HepG2 (cell line): Measurements from ENCODE around the gene CRYBA1. TPM values are rescaled to one million over a fixed set of nuclear protein-coding genes. Genes with fewer than 3 reads are reported as not detected.

ENCODE experiments used
- ATAC-seq: fragments of 200-7000 bp; cut with Tn5 transposase; 3 replicates; pipeline ENCODE4 v1.9.1; 2020; ENCODE audit warnings: mild to moderate bottlenecking, moderate library complexity
- BruUV-seq: library from RNA; stranded (reverse); fragments of 400-500 nt; replicated peaks from 2 replicates; lab custom pipeline; 2021; lab: Mats Ljungman, UMichigan
- CTCF ChIA-PET: fragments of 300-600 bp; formaldehyde crosslinking; extraction: SDS; loops from one replicate; lab custom pipeline; 2021; ENCODE audit warnings: low total read pairs, inconsistent platforms, low intra/inter-chr PET ratio; lab: Yijun Ruan, JAX
- POLR2A ChIA-PET: fragments of 350-600 bp; sonication (Branson Sonifier 250); formaldehyde crosslinking; loops from one replicate; lab custom pipeline; 2020; ENCODE audit warnings: antibody characterized with exemption, inconsistent platforms; lab: Yijun Ruan, JAX
- DNase-seq: peaks from one replicate; pipeline ENCODE4 v3.0.0-alpha.2; 2015; ENCODE audit warnings: low spot score
- FAIRE-seq: peaks from 3 replicates; lab custom pipeline; 2011; peaks lifted over from hg19 to GRCh38; lab: Jason Lieb, UNC
- H2AFZ ChIP-seq: one replicate; pipeline ENCODE4 v1.6.1; 2011; ENCODE audit warnings: low read length, inconsistent platforms
- H3K27ac ChIP-seq: fragments of 300-600 bp; 3 replicates; pipeline ENCODE4 v1.8.0; 2011; ENCODE audit warnings: mixed run types, mild to moderate bottlenecking, mixed read lengths, low read length, inconsistent platforms; ENCODE audit not compliant: insufficient read depth; ENCODE audit errors: extremely low read length
- H3K27me3 ChIP-seq, 2 experiments: fragments of 200-600 bp in 1 of 2; 2 replicates in 1 of 2; 3 replicates in 1 of 2; pipeline versions ENCODE4 v1.6.0 to v1.8.0; 2011; ENCODE audit warnings: low read length in 2 of 2, mild to moderate bottlenecking in 2 of 2, moderate library complexity in 2 of 2, inconsistent platforms in 1 of 2; ENCODE audit not compliant: insufficient read depth in 2 of 2, control insufficient read depth in 1 of 2
- H3K36me3 ChIP-seq, 2 experiments: fragments of 200-600 bp in 1 of 2; replicated peaks in 1 of 2; 2 replicates in 1 of 2; 3 replicates in 1 of 2; pipeline versions ENCODE4 v1.5.1 to v1.8.0; 2011; ENCODE audit warnings: low read length in 2 of 2, inconsistent platforms in 1 of 2; ENCODE audit not compliant: insufficient read depth in 2 of 2, control insufficient read depth in 1 of 2
- H3K4me1 ChIP-seq: 2 replicates; pipeline ENCODE4 v1.5.1; 2012; ENCODE audit warnings: low read length, inconsistent platforms; ENCODE audit not compliant: insufficient read depth
- H3K4me2 ChIP-seq: 2 replicates; pipeline ENCODE4 v1.6.0; 2011; ENCODE audit warnings: low read depth, low read length, inconsistent platforms
- H3K4me3 ChIP-seq, 3 experiments: fragments of 200-600 bp in 1 of 3; sonication (generic), shearing (Covaris generic) in 1 of 3; replicated peaks in 1 of 3; 2 replicates each; pipeline ENCODE4 v1.5.1; 2011 to 2016; ENCODE audit warnings: low read length in 3 of 3, inconsistent platforms in 2 of 3, low read depth in 2 of 3, mild to moderate bottlenecking in 2 of 3, control low read depth in 1 of 3, mixed read lengths in 1 of 3; ENCODE audit not compliant: insufficient read depth in 1 of 3
- H3K79me2 ChIP-seq: one replicate; pipeline ENCODE4 v1.6.1; 2011; ENCODE audit warnings: low read length, inconsistent platforms; ENCODE audit not compliant: insufficient read depth
- H3K9ac ChIP-seq: 2 replicates; pipeline ENCODE4 v1.6.0; 2011; ENCODE audit warnings: mild to moderate bottlenecking, low read depth, low read length, inconsistent platforms; ENCODE audit not compliant: insufficient read depth
- H3K9me3 ChIP-seq: 2 replicates; pipeline ENCODE4 v1.5.1; 2012; ENCODE audit warnings: mild to moderate bottlenecking, low read length
- H4K20me1 ChIP-seq: 2 replicates; pipeline ENCODE4 v1.6.0; 2011; ENCODE audit warnings: inconsistent platforms, mild to moderate bottlenecking, low read length, moderate library complexity; ENCODE audit not compliant: insufficient read depth
- AGO2 ChIP-seq: fragments of 200-400 bp; formaldehyde crosslinking; optimal IDR thresholded peaks from 2 replicates; pipeline ENCODE3; 2017; ENCODE audit warnings: mild to moderate bottlenecking, low read depth, low read length, moderate library complexity
- ARNT2 ChIP-seq: sonication (generic); formaldehyde crosslinking; IDR thresholded peaks from 2 replicates; pipeline ENCODE4 v1.8.0; 2022; ENCODE audit warnings: mild to moderate bottlenecking, low read depth, missing genetic modification reagents, moderate library complexity
- CHD2 ChIP-seq: IDR thresholded peaks from 2 replicates; pipeline ENCODE4 v1.6.1; 2011; ENCODE audit warnings: low read depth, low read length, improper control_type of control experiment
- HNRNPH1 ChIP-seq: fragments of 200-400 bp; formaldehyde crosslinking; optimal IDR thresholded peaks from 2 replicates; pipeline ENCODE3; 2017; ENCODE audit warnings: mild to moderate bottlenecking, low read depth, low read length
- JUNB ChIP-seq: sonication (generic); formaldehyde crosslinking; IDR thresholded peaks from 2 replicates; pipeline ENCODE4 v1.8.0; 2022; ENCODE audit warnings: missing genetic modification reagents, mild to moderate bottlenecking, borderline replicate concordance
- KDM5A ChIP-seq: fragments of 200-600 bp; sonication (generic); IDR thresholded peaks from 2 replicates; pipeline ENCODE4 v1.7.0; 2018; ENCODE audit warnings: antibody characterized with exemption, mild to moderate bottlenecking, low read length, borderline replicate concordance
- NFYC ChIP-seq: IDR thresholded peaks from 2 replicates; pipeline ENCODE4 v1.6.1; 2016; ENCODE audit warnings: missing genetic modification reagents, missing compliant biosample characterization
- RNF2 ChIP-seq: fragments of 450-650 bp; conservative IDR thresholded peaks from 2 replicates; pipeline ENCODE4 v1.6.1; 2016; ENCODE audit warnings: low read depth
- SALL1 ChIP-seq: sonication (generic); formaldehyde crosslinking; IDR thresholded peaks from 2 replicates; pipeline ENCODE4 v1.8.0; 2022; ENCODE audit warnings: mild to moderate bottlenecking, missing genetic modification reagents
- SIN3A ChIP-seq: IDR thresholded peaks from 2 replicates; pipeline ENCODE4 v1.6.1; 2011; ENCODE audit warnings: low read depth, mild to moderate bottlenecking, control low read depth, low read length, borderline replicate concordance
- TCF7L2 ChIP-seq: IDR thresholded peaks from 2 replicates; pipeline ENCODE4 v1.6.1; 2011; ENCODE audit warnings: mild to moderate bottlenecking, low read depth, low read length, moderate library complexity
- TOE1 ChIP-seq: sonication (generic); formaldehyde crosslinking; IDR thresholded peaks from 2 replicates; pipeline ENCODE4 v1.4.0; 2020; ENCODE audit warnings: mild to moderate bottlenecking, missing genetic modification reagents
- ZBTB7A ChIP-seq: sonication (generic); formaldehyde crosslinking; IDR thresholded peaks from 2 replicates; pipeline ENCODE4 v1.8.0; 2022; ENCODE audit warnings: mild to moderate bottlenecking, missing genetic modification reagents
- ZFP36L1 ChIP-seq: sonication (generic); formaldehyde crosslinking; IDR thresholded peaks from 2 replicates; pipeline ENCODE4 v1.8.0; 2022; ENCODE audit warnings: mild to moderate bottlenecking, missing genetic modification reagents, moderate library complexity
- ZHX1 ChIP-seq: sonication (generic); formaldehyde crosslinking; IDR thresholded peaks from 2 replicates; pipeline ENCODE4 v1.8.1; 2022; ENCODE audit warnings: low read depth, mild to moderate bottlenecking, missing genetic modification reagents
- ZNF777 ChIP-seq: sonication (generic); formaldehyde crosslinking; IDR thresholded peaks from 2 replicates; pipeline ENCODE4 v1.4.0; 2020; ENCODE audit warnings: missing genetic modification reagents
- ZNF780A ChIP-seq: sonication (generic); formaldehyde crosslinking; IDR thresholded peaks from 2 replicates; pipeline ENCODE4 v1.8.0; 2022; ENCODE audit warnings: mild to moderate bottlenecking, missing genetic modification reagents, moderate library complexity
- ZNF891 ChIP-seq: sonication (generic); formaldehyde crosslinking; IDR thresholded peaks from 2 replicates; pipeline ENCODE4 v1.5.0; 2020; ENCODE audit warnings: mild to moderate bottlenecking, missing genetic modification reagents
- WGBS: methylation state at CpG from one replicate; pipeline ENCODE4 v1.1.6; 2017; ENCODE audit warnings: low lambda C conversion rate; 5-methylcytosine and 5-hydroxymethylcytosine counted together
- in situ Hi-C: cut with HindIII; loops from 2 replicates; pipeline ENCODE4 v1.10.0; 2017; ENCODE audit warnings: low pct_unique_long_range_greater_than_20kb; ENCODE audit not compliant: extremely low pct_ligation_motif_present
- intact Hi-C: fragments of 100-400 bp; cut with micrococcal nuclease; formaldehyde crosslinking; loops from one replicate; pipeline ENCODE4 v1.10.0; 2022; ENCODE audit not compliant: unreplicated experiment
- polyA plus RNA-seq, 8 experiments: library from polyadenylated mRNA; depleted of rRNA in 3 of 8; stranded (reverse) in 7 of 8; unstranded in 1 of 8; fragments of >200 nt; fragmentation: Illumina TruSeq in 4 of 8; extraction: Trizol in 4 of 8; gene quantifications; 2 replicates each; pipeline versions ENCODE4 v1.2.1 to v1.2.3, GENCODE V29; 2011 to 2016; ENCODE audit warnings: low read depth in 4 of 8, missing spikeins in 1 of 8, mixed read lengths in 1 of 8; ENCODE audit not compliant: insufficient read depth in 1 of 8
- total RNA-seq, 5 experiments: library from RNA; depleted of rRNA; stranded (reverse); fragments of >200 nt; fragmentation: Illumina TruSeq; extraction: Trizol; gene quantifications; 2 replicates each; pipeline ENCODE4 v1.2.3, GENCODE V29; 2016; ENCODE audit warnings: low read depth in 1 of 5
- TF ChIP-seq, protein P1 (sequence below): sonication (generic); formaldehyde crosslinking; IDR thresholded peaks from 2 replicates; pipeline ENCODE4 v1.4.0; 2020; ENCODE audit warnings: mild to moderate bottlenecking, missing genetic modification reagents
- TF ChIP-seq, protein P2 (sequence below): sonication (generic); formaldehyde crosslinking; IDR thresholded peaks from 2 replicates; pipeline ENCODE4 v1.9.0; 2022; ENCODE audit warnings: low read depth, missing genetic modification reagents

The CRYBA1 gene
- total and polyA plus RNA-seq, 2 of the 13 experiments (the other 11 are each of a cell fraction or from before 2014, with no cell fraction given) = not detected

DNA sequence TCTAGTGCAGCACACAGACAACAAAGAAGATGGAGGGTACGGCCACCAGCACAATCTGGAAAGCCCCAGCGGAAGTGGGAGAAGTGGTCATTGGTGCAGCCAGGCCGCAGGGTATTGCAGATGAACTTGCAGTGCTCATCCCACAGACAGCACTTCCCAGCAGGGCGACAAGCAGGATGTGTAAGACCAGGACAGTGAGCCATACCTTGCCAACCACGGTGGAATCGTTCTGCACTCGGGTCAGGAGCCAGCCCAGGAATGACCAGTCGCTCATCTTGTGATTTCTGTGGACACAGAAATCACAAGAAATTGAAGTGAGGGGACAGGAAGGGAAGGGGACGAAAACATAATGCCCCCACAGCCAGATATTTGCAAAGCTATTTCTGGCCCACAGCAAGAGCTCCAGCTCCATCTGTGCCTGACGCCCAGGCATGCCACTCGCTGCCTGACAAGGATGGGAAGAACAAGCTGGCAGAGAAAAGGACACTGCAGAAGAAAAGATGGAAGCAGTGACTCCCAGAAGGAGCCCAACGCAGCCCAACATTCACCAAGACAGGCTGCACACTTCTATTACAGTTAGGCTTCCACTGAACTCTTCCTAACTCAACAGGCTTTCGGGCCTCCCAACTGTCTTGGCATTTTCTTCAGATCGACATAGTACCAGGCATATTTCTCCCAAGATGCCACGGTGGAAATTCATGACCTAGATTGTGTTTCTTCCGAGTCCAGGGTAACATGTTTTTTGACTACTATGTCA lies 49.0 kb upstream of the CRYBA1 start:
- Histone ChIP-seq H3K79me2 (no peaks in the 10 kb centered on the region), H3K27me3 (peaks cover 0 to 21% of the 10 kb centered on the region in 2 experiments; a peak in 3 of 5 replicates), H2AFZ (no peak overlapping the region), H3K4me3 (no peak overlapping the region), H3K36me3 (no peaks in the 10 kb centered on the region), H3K9ac (no peak overlapping the region), H3K9me3 (no peaks in the 10 kb centered on the region), H3K27ac (no peak overlapping the region), H3K4me2 (no peak overlapping the region), H4K20me1 (no peaks in the 10 kb centered on the region), H3K4me1 (no peaks in the 10 kb centered on the region)
- in situ Hi-C loops = no loop called here
- FAIRE-seq = no peak
- ChIA-PET POLR2A (interaction anchor here (1.6 kb wide), 1 partner anchor 49 kb away, joined by 3 read pairs; no protein-coding TSS in a partner anchor), CTCF (no interaction called here)
- peak; percentile 53 for ATAC-seq
- 27% methylated on average over 16 of the region's 16 CpGs for WGBS
- no peak for DNase-seq
- intact Hi-C loops = no loop called here
- no TSS peak for BruUV-seq
- TF ChIP-seq, protein P1, sequence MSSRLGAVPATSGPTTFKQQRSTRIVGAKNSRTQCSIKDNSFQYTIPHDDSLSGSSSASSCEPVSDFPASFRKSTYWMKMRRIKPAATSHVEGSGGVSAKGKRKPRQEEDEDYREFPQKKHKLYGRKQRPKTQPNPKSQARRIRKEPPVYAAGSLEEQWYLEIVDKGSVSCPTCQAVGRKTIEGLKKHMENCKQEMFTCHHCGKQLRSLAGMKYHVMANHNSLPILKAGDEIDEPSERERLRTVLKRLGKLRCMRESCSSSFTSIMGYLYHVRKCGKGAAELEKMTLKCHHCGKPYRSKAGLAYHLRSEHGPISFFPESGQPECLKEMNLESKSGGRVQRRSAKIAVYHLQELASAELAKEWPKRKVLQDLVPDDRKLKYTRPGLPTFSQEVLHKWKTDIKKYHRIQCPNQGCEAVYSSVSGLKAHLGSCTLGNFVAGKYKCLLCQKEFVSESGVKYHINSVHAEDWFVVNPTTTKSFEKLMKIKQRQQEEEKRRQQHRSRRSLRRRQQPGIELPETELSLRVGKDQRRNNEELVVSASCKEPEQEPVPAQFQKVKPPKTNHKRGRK (CRISPR knock-in tag) = no peak
- TF ChIP-seq CHD2 = no peak
- TF ChIP-seq ZBTB7A (CRISPR knock-in tag) = no peak
- no peak for TF ChIP-seq ZNF891
- TF ChIP-seq SIN3A = no peak
- no peak for TF ChIP-seq JUNB (CRISPR knock-in tag)
- no peak for TF ChIP-seq AGO2
- TF ChIP-seq NFYC (CRISPR knock-in tag) = no peak
- no peak for TF ChIP-seq TCF7L2
- no peak for TF ChIP-seq ZFP36L1 (CRISPR knock-in tag)
- no peak for TF ChIP-seq ZHX1
- no peak for TF ChIP-seq TOE1 (CRISPR knock-in tag)
- no peak for TF ChIP-seq ARNT2
- no peak for TF ChIP-seq SALL1 (CRISPR knock-in tag)
- TF ChIP-seq ZNF777 (CRISPR knock-in tag) = no peak
- TF ChIP-seq HNRNPH1 = no peak
- no peak for TF ChIP-seq KDM5A
- no peak for TF ChIP-seq RNF2
- no peak for TF ChIP-seq ZNF780A (CRISPR knock-in tag)
- TF ChIP-seq, protein P2, sequence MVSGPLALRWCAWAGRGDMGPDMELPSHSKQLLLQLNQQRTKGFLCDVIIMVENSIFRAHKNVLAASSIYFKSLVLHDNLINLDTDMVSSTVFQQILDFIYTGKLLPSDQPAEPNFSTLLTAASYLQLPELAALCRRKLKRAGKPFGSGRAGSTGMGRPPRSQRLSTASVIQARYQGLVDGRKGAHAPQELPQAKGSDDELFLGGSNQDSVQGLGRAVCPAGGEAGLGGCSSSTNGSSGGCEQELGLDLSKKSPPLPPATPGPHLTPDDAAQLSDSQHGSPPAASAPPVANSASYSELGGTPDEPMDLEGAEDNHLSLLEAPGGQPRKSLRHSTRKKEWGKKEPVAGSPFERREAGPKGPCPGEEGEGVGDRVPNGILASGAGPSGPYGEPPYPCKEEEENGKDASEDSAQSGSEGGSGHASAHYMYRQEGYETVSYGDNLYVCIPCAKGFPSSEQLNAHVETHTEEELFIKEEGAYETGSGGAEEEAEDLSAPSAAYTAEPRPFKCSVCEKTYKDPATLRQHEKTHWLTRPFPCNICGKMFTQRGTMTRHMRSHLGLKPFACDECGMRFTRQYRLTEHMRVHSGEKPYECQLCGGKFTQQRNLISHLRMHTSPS = no peak
- TF ChIP-seq, all 625 proteins: peak for 0
